Breast epithelium (tissue), 3 donors: Measurements from ENCODE around the gene EFCAB8.

Source experiments
- POLR2A ChIP-seq: fragments of 450-650 bp; IDR thresholded peaks from one replicate; pipeline ENCODE4 v1.6.1; 2016; ENCODE audit warnings: antibody characterized with exemption, mild to moderate bottlenecking, moderate library complexity
- POLR2AphosphoS5 ChIP-seq, 3 donors: sonication (generic); formaldehyde crosslinking; IDR thresholded peaks; one replicate each; pipeline ENCODE4 v1.6.1; 2017; ENCODE audit warnings: antibody characterized with exemption in 3 of 3
- TF ChIP-seq, protein P1 (sequence below), 3 donors: fragments of 450-650 bp; IDR thresholded peaks; one replicate each; pipeline ENCODE4 v1.5.1; 2016 to 2017; ENCODE audit warnings: antibody characterized with exemption in 3 of 3, mild to moderate bottlenecking in 3 of 3, moderate library complexity in 3 of 3

GRCh38 chr20:32858701-32859372 lies at the start of gene EFCAB8:
- TF ChIP-seq, protein P1, sequence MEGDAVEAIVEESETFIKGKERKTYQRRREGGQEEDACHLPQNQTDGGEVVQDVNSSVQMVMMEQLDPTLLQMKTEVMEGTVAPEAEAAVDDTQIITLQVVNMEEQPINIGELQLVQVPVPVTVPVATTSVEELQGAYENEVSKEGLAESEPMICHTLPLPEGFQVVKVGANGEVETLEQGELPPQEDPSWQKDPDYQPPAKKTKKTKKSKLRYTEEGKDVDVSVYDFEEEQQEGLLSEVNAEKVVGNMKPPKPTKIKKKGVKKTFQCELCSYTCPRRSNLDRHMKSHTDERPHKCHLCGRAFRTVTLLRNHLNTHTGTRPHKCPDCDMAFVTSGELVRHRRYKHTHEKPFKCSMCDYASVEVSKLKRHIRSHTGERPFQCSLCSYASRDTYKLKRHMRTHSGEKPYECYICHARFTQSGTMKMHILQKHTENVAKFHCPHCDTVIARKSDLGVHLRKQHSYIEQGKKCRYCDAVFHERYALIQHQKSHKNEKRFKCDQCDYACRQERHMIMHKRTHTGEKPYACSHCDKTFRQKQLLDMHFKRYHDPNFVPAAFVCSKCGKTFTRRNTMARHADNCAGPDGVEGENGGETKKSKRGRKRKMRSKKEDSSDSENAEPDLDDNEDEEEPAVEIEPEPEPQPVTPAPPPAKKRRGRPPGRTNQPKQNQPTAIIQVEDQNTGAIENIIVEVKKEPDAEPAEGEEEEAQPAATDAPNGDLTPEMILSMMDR (IDR thresholded peaks at IDR 0.05): no peak
- TF ChIP-seq POLR2A: no peak
- no peak for TF ChIP-seq POLR2AphosphoS5 (IDR thresholded peaks at IDR 0.05)
